GM20431 (cell line): Measurements from ENCODE around the gene API5.
"Not testable (repeated sequence)": the region's sequence is repeated elsewhere in the genome, so short reads cannot be mapped to it uniquely, and the experiment has no call there.

ENCODE experiments used
- in situ Hi-C: fragments of 300-500 bp; cut with MseI, MboI; formaldehyde crosslinking; loops from one replicate; pipeline ENCODE4 v1.15.0; 2020; ENCODE audit warnings: low sequenced_read_pairs; ENCODE audit not compliant: unreplicated experiment

The API5 gene

DNA sequence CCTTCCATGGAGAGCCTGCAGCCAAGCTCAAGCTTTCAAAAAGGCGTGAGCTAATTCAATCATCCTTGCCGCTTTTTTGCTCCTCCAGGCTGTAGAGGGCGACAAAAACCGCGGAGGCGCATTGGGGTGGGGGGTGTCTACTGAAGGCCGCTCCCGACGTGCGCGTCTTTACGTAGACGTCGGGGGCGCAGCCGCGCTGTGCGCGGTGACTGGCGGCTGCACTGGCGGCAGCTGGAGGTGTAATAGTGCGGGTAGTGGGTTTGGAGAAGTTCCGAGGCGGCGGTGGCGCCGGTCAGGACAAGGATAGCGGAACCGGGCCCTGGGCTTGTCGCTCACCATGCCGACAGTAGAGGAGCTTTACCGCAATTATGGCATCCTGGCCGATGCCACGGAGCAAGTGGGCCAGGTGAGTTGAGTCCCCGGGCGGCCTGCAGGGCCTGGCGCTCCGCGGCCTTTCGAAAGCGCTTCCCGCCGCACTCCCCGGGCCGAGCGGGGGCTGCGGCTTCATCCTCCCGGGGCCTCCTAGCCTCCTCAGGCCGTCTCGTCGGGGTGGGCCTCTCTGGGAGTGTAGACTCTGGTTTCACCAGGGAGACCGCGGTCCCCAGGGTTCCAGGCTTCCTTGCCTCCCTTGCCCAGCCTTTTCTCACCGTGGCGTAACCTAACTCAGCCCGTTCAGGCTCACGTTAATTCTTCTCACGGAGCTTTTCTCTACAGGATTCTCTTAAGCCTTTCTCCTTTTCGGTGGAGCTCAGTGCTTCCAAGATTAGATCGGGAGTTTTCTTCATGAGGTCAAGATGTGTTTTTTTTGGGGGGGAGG is at the start of gene API5:
Gene API5 (plus strand): TSS at position 206 of the 817 bp plus-strand sequence. CDS start 132 bp downstream, at position 338.
- in situ Hi-C loops, result no loop called here

DNA sequence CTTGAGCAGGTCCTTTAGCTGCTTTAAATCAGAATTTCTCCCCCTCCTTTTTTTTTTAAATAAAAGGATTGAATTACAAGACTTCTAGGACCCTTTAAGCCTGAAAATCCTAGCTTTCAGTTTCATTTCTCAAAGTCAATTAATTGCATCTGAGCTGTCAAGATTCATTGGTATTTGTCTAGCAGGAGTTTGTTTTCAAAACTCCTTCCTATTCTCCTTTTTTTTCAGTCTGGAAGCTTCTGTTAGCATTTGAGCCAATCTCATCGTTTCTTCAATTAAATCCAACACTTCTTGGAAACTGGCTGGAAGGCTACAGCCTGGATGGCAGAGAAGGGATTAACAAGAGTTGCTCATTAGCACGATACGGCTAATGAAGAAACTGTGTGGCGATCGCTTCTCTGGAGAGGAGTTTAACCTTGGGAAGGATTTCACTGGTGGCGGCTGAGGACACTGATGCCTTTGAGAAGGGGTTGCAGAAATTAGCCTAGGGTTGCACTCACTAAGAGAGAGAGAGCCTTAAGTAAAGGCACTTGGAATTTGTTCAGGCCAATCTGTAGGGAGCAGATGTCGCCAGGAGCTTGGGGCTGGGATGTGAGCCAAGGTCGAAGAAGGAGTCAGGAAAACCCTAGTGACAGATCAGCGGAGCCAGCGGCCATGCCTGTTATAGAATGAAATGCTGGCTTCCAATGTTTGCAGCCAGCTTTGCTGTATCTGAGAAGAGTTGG is 43.8 kb upstream of the API5 start:
- in situ Hi-C loops, result no loop called here

DNA sequence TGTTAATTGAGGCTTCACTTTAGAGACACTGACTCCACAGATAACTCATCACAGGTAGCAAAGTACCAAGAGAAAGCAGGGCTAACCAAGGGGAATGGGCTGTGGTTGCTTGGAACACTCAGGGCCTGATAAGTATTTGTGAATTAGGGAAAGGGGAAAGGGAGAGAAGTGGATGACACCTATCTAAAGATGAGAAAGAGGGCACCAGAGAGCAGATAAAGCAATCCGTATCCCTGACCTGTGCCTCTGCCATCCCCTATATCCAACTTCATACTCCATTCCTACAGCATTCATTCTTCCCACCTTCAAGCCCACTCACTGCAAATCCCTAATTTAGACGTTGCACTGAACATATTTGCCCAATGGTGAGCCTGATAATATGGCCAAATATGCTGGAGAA is 43.0 kb upstream of the API5 start:
- in situ Hi-C loops, result no loop called here

DNA sequence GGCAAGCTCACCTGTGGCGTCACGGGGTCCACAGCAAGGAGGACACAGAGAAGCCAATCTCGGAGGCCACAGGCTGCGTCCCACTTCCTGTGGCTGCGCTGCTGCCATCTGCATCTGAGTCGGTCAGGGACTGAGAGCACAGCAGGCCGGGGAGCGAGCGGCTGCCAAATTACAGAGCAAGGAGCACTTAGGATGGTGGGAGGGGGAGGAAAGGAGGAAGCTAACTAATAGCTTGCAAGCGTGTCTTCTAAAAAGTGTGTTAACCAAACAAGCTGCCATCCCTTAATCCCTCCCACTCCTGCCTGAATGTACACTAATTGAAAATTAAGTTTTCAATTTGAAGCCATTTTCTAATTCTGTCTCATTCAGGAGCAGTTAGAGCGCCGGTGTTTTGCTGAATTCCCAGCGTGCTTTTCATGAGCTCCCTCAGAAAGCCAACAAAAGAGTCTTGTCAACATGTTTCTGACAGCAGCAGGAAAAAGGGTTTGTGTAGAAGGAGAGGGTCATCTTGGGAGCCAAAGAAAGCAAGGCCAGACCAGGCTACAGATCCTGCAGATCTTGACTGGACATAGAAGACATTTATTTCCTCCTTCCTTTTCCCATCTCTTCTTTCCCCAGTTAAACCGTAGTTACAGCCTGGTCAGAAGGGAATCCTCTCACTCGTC is 42.4 kb upstream of the API5 start:
- in situ Hi-C loops, result no loop called here

DNA sequence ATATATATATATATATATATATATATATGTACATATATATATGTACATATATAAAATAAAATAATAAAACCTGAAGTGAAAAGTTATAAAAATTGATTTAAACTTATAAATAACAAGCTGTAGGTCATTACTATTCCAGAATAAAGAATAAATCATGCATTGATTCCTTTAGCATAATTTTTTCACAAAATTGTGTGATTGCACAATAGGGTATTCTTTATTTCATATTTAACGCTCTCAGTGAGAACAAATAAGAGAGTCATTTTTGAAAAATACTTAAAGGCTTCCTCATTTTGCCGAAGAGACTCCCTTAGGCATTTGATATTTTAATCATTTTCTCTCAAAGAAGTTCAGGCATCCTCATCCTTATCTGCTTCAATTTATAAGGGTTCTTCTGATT is 41.3 kb upstream of the API5 start:
- in situ Hi-C loops, result no loop called here

DNA sequence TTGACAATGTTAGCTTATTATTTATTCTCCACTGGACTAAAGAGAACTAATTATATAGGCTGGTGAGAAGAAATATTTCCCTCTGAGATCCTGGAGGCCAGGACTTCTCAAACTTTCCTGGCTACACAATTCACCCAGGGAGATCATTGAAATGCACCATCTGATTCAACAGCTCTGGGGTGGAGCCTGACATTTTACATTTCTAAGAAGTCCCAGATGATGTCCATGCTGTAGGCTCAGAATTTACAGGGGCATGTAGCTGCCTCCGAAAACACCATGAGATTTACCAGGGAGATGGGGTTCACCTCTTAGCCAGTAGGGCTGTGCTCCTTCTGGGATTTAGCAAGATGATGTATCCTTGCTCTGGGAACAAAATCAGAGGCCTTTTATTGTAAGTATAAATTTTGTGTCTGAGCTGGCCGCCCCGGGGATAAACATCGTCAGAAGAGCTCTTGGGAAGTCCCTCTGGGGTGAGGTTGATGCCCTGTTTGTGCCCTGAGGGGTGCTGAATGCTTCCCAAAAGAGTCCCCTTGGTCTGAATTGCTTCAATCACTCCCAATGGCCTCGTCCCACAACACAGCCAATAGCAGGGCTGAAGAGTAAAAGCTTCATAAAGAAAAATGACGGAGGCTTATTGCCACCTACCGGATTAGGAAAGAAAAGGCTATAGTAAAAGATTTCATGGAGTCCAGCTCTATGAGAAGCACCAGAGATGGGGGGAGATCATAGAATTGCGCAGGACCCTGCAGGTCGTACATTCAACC is 33.4 kb upstream of the API5 start:
- in situ Hi-C loops, result loop anchor here (25.0 kb wide), 2 partner anchors 516 to 1816 kb away; partner anchors contain the start of gene LRRC4C

DNA sequence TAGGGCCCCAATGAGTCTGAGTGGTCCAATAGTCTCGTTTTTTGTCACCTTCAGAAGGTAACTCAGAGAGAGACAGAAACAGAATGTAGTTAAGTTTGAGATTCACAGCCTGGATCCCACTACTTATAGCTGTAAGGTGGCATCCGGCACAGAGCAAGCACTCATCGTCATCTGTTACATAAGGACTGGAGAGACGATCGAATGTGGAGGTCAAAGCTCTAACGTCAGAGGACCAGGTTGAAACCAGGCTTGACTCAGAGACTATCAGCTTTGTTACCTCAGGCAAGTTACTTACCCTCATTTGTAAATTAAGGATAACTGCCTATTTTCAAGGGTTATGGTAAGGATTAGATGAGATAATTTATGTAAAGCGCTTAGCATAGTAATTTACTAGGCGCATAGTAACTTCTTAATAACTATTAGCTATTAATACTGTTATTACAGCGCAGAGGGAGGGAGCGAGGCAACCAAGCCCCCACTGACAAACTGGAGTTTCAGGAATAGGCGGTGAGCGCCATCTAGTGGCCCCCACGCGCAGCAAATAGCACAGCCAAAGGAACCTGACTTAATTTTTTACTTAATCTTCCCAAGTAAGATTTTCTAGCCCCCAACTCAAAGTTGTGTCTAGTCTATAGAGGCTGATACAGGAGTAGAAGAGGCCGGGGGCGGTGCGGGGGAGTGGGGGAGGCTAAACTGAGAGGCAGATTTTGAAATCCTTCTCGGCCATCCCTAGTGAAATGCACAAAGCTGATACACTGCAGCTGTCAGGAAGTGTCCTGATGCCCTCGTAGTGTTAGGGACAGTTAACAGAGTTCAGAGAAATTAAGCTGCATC is 29.0 kb upstream of the API5 start:
- in situ Hi-C loops, result loop anchor here (25.0 kb wide), 2 partner anchors 521 to 1821 kb away; partner anchors contain the start of gene LRRC4C

DNA sequence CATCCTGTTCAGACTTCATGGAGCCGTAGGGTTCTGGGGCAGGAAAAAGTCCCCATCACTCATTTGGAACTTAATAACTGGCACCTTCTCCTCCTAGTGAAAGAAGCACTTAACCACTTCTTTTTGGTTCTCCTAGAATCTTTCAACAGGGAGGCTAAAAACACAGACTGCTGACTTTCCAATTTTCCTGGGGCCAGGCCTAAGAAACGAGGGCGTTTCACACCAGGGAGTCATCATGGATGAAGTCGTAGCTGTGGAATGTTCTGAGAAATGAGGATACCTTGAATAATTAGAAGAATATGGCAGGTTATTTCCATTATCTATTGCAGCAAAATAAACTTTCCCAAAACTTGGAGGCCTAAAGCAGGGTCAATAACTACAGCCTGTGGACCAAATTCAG is 26.0 kb upstream of the API5 start:
- in situ Hi-C loops, result loop anchor here (25.0 kb wide), 2 partner anchors 524 to 1824 kb away; partner anchors contain the start of gene LRRC4C

DNA sequence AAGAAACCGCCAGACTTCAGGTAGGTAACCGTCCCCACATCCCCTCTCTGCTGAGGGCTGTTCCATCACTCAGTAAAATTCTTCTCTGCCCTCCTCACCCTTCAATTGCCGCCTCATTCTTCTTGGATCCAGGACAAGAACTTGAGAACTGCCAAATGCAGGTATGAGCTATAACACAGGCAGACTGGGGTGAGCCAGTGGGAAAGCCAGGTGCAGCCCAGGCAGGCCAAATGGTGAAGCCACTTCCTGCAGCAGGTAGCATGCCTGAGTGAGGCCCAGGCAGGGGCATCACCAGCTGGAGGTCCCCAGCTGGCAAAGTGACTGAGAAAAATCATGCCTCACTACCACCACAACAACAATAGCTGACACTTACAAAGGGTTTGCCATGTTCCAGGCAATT is 22.4 kb upstream of the API5 start:
- in situ Hi-C loops, result loop anchor here (25.0 kb wide), 2 partner anchors 527 to 1827 kb away; partner anchors contain the start of gene LRRC4C

DNA sequence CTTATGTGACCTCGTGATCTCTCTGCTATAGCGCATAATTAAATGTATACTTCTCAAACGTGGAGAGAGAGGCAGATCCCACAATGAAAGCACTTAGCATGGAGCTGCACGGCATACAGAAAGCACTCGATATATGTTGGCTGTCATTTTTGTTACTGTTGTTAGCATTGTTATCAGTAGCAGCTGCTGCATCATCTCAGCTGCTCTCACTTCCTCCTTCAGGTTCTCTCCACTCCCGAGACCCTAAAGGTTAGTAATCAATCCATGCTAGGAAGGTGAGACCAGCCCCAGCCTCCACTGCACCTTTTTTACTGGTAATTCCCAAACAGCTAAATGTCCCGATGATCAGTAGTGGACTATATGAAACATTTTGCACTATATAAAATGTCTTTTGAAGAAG is 13.4 kb upstream of the API5 start:
- in situ Hi-C loops, result loop anchor here (25.0 kb wide), 2 partner anchors 536 to 1836 kb away; partner anchors contain the start of gene LRRC4C

DNA sequence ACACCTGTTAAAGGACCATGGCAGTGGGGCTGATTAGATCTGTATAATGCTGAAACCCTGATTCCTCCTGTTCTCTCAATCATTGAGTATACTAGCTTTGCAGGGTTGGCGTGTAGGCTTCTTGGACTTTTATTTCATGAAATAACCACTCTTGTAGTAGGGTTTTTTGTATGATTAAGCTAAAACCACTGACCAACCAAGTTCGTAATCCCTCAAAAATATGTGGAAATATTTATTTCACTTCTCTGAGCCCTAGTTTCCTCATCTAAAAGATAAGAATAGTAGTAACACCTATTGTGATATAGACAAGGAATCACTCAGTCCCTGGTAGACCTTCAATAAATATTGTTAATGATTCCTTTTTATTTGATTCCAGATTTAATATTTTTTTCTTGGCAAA is 4.2 kb downstream of the API5 start:
- in situ Hi-C loops, result no loop called here

DNA sequence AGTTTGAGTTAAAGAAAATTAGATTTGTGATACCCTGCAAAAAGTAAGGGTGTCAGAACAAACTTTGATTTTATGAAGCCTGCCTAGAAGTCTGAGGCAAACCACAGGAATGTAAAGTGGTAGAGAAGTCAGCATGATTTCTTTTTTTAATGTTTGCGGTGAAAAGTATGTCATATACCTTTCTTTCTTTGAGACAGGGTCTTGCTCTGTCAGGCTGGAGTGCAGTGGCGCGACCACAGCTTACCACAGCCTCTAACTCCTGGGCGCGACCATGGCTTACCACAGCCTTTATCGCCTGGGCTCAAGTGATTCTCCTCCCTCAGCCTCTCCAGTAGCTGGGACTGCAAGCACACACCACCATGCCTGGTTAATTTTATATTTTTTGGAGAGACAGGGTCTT is 4.7 kb downstream of the API5 start:
- in situ Hi-C loops, result no loop called here

DNA sequence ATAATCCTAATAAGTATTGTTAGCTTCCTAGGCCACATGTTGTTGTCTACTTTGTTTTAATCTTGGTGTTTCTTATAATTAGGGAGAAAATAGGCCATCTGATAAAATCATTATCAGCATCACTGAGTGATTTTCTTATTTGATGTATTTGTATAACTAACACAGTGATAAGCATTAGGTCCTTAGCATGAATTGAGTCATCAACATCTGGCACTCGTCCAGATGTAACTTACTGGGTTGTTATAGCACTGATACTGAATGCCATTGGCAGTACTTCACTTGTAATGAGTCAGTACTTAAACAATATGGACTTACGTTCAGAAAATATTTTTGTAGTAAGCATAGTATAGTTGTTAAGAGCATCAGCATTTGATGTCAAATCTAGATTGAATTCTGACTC is 16.2 kb downstream of the API5 start:
- in situ Hi-C loops, result no loop called here

DNA sequence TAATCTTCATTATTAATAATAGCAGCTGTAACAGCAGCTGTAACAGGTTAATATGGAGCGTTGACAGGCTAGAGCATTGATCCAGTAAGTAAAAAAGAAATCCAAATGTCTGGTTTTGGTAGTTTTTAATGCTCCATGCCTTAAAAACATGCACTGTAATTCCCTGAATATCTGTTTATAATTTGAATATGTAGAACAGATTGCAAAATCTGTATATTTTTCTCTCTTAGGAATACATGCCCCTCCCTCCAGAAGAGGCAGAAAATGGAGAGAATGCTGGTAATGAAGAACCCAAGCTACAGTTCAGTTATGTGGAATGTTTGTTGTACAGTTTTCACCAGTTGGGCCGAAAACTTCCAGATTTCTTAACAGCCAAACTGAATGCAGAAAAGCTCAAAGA is 16.7 kb downstream of the API5 start:
- in situ Hi-C loops, result no loop called here

DNA sequence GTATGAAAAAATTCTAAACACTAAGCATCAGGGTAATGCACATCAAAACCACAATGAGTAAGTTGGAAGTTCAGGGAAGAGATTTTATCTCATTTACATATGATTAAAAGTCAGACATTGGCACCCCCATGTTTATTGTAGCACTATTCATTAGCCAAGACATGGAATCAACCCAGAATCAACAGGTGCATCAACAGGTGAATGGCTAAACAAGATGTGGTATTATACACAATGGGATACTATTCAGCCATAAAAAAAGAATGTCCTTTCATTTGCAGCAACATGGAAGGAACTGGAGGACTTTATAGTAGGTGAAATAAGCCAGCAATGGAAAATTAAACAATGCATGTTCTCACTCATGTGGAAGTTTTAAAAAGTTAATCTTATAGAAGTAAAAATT is 29.4 kb downstream of the API5 start:
- in situ Hi-C loops, result no loop called here

DNA sequence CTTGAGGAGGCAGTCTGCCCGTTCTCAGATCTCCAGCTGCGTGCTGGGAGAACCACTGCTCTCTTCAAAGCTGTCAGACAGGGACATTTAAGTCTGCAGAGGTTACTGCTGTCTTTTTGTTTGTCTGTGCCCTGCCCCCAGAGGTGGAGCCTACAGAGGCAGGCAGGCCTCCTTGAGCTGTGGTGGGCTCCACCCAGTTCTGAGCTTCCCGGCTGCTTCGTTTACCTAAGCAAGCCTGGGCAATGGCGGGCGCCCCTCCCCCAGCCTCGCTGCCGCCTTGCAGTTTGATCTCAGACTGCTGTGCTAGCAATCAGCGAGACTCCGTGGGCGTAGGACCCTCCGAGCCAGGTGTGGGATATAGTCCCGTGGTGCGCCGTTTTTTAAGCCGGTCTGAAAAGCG is 39.6 kb downstream of the API5 start:
- in situ Hi-C loops, result not testable (repeated sequence)

DNA sequence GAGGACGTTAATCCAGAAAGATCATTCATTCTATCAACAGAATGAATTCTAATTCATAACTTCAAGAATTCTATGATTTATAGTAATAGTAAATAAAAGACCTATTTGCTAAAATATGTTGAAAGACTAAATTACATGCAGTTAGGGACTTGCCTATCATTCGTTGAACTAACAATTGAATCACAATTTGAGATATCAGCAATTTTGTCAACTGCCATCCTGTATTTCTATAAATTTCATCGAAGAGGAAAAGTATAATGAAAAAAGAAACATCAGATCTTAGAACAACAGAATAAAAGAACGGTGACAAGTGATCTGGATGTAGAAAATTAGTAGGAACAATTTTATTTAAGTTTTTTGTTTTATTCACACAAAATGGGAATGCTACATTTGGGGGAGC is 42.5 kb downstream of the API5 start:
- in situ Hi-C loops, result no loop called here

DNA sequence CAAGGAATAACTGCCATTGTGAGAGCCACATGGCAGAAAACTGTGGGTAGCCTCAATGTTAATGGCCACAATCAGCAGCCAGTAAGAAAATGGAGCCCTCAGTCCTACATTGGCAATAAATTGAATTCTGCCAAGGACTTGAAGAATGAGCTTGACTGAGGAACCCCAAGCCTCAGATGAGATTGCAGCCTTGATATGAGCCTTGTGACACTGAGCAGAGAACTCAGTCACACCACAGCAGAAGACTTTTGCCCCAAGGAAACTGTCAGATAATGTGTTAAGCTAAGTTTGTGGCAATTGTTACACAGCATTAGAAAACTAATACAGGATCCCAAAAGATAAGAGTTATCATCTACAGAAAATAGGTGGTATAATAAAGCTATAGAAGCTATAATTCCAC is 44.5 kb downstream of the API5 start:
- in situ Hi-C loops, result no loop called here

DNA sequence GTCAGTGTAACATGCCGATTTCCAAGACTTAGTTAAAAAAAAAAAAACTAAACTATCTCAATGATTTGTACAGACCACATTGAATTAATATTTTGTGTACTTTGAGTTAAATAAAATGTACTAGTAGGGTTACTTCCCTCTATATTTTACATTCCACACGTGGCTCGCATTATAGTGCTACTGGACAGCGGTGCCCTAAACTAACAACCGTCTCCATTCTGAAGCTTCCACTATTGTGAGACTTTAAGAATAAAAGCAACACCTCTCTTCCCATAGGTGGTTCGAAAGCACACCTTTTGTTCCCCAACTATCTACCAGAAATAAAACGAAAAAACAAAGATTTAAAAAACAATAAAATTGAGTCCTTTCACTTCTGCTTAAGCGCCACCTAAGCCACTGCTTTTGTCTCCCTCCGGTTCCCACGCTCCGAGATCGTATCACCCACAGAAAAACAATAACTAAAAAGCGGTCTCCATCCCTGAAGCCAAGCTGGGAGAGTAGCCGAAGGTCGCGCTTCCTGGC is 46.5 kb downstream of the API5 start:
- in situ Hi-C loops, result no loop called here
